Activated naive CD4-positive, alpha-beta T cell treated with anti-CD3 and anti-CD28 coated beads for 36 hours (primary cell): Measurements from ENCODE around the gene MRPS15. TPM values are rescaled to one million over a fixed set of nuclear protein-coding genes. Genes with fewer than 3 reads are reported as not detected.

Experiments used
- CTCF ChIA-PET: fragments of 350-600 bp; sonication (Branson Sonifier 250); formaldehyde crosslinking; loops from one replicate; lab custom pipeline; 2021; ENCODE audit warnings: antibody characterized with exemption; lab: Charles Lee
- DNase-seq: peaks from one replicate; pipeline ENCODE4 v3.0.0-alpha.2; 2020
- H3K27ac Mint-ChIP-seq: one replicate; pipeline ENCODE4 v1.8.0; 2021; ENCODE audit warnings: mild to moderate bottlenecking, mixed read lengths
- H3K27me3 Mint-ChIP-seq: one replicate; pipeline ENCODE4 v1.8.0; 2021; ENCODE audit warnings: low read depth, mixed read lengths
- H3K36me3 Mint-ChIP-seq: one replicate; pipeline ENCODE4 v1.8.0; 2021; ENCODE audit warnings: low read depth, mixed read lengths
- H3K4me1 Mint-ChIP-seq: one replicate; pipeline ENCODE4 v1.8.0; 2021; ENCODE audit warnings: low read depth, mixed read lengths
- H3K4me3 Mint-ChIP-seq: one replicate; pipeline ENCODE4 v1.8.0; 2021; ENCODE audit warnings: mild to moderate bottlenecking, moderate library complexity, mixed read lengths
- H3K9me3 Mint-ChIP-seq: one replicate; pipeline ENCODE4 v1.8.0; 2021; ENCODE audit warnings: mixed read lengths
- intact Hi-C: fragments of 100-400 bp; cut with micrococcal nuclease; formaldehyde crosslinking; loops from one replicate; pipeline ENCODE4 v1.15.1; 2023
- total RNA-seq, 2 experiments: library from RNA; stranded (reverse); gene quantifications; one replicate each; pipeline ENCODE4 v1.2.3, GENCODE V29; 2021

Gene MRPS15
- total RNA-seq, 2 experiments from 2014 or later = 122 to 141 TPM

DNA sequence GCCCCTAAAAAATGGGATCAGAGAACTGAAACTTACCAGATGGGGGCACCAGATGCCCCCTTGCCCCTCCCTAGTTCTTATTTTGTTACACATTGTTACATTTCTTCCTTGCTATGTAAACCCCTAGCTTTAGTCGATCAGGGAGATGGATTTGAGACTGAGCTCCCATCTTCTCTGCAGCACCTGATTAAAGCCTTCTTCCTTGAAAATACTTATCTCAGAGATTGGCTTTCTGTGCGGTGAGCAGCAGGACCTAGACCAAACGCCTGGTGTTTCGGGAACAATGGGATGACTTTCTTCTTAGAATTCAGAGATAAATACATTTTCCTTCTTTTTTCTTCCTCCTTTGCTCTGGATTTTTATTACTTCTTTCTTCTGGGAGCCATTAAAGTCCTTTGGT, 49.8 kb downstream of the MRPS15 start:
- Mint-ChIP-seq H3K4me1 (peaks cover 19% of the 10 kb centered on the region), H3K4me3 (no peak overlapping the region), H3K27me3 (no peaks in the 10 kb centered on the region), H3K9me3 (no peaks in the 10 kb centered on the region), H3K27ac (no peak overlapping the region), H3K36me3 (no peaks in the 10 kb centered on the region)
- no peak for DNase-seq
- CTCF ChIA-PET = interaction anchor here (0.7 to 2.0 kb wide), 4 partner anchors 28 to 227 kb away, joined by 3 to 4 read pairs (median 4); no protein-coding TSS in a partner anchor
- intact Hi-C loops = no loop called here

DNA sequence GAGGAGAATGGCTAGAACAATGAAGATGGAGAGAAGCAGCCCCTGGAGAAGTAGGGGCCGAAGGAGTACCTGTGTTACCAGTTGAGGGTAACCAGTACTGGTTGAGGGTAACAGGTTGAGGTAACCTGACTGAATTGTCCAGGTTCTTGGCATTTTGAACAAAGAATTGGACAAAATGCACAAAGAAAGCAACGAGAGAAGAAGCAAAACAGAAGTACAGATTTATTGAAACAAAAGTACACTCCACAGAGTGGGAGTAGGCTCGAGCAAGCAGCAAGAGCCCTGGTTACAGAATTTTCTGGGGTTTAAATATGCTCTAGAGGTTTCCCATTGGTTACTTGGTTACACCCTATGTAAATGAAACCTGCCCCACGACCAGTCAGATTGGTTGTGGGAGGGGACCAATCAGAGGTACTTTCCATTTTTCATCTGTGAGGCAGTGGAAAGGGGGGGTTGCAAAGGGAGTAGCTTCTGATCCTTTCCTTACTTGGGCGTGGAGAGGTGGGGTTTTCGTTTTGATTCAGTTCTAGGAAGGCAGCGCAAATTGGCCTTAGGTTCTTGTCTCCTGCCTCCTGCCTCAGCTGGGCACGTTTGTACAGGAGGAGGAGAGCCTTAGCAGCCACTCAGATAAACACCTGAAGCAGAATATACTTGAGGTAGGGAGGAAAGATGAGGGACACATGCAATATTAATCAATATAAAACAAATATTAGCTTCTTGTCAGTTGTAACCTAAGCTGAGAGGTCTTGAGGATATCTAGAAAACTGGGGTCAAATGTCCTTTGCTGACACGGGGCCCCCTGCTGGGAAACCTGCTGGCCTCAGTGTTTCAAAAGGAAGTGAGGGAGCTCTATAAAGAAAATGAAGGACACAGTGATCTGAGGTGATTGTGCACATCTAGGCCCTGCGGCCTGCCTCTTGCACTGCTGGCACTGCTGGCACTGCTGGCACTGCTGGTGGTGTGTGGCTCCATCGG, 52.2 kb downstream of the MRPS15 start:
- intact Hi-C loops = loop anchor here (1.0 to 2.0 kb wide), 2 partner anchors 26 to 263 kb away; partner anchors contain the start of gene TRAPPC3
- CTCF ChIA-PET = interaction anchor here (0.6 to 2.1 kb wide), 7 partner anchors 10 to 262 kb away, joined by 3 to 9 read pairs (median 5); partner anchors contain the start of gene TRAPPC3
- peaks cover 16% of the 10 kb centered on the region for H3K4me1 Mint-ChIP-seq
- H3K27me3 Mint-ChIP-seq = no peaks in the 10 kb centered on the region
- peak overlapping the region; percentile 85 for H3K27ac Mint-ChIP-seq
- H3K36me3 Mint-ChIP-seq = no peaks in the 10 kb centered on the region
- no peak overlapping the region for H3K4me3 Mint-ChIP-seq
- DNase-seq = peak; percentile 83
- no peaks in the 10 kb centered on the region for H3K9me3 Mint-ChIP-seq

DNA sequence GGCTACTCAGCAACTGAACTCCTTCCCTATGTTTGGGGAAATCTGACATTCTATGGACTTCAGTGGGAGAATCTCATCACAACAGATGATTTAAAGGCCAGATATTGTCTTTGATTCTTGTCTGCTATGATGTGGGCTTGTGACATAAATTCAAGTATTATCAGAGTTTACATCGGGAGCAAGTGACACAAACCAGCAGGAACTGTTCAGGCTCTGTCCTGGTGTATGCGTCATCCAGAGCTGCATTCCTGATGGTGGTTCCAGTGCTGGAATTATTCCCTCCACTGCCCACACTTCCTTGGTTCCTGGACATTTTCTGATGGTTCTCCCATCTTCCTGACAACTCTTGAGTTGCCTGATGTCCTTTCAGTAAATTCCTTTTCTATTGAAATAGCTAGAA, 55.7 kb downstream of the MRPS15 start:
- CTCF ChIA-PET = interaction anchor here (1.0 to 1.9 kb wide), 3 partner anchors 11 to 65 kb away, joined by 3 to 5 read pairs (median 4); no protein-coding TSS in a partner anchor
- H3K4me3 Mint-ChIP-seq = no peak overlapping the region
- peaks cover 16% of the 10 kb centered on the region for H3K4me1 Mint-ChIP-seq
- no peak for DNase-seq
- H3K27me3 Mint-ChIP-seq = no peaks in the 10 kb centered on the region
- H3K27ac Mint-ChIP-seq = no peak overlapping the region
- H3K36me3 Mint-ChIP-seq = no peaks in the 10 kb centered on the region
- intact Hi-C loops = no loop called here
- no peaks in the 10 kb centered on the region for H3K9me3 Mint-ChIP-seq

DNA sequence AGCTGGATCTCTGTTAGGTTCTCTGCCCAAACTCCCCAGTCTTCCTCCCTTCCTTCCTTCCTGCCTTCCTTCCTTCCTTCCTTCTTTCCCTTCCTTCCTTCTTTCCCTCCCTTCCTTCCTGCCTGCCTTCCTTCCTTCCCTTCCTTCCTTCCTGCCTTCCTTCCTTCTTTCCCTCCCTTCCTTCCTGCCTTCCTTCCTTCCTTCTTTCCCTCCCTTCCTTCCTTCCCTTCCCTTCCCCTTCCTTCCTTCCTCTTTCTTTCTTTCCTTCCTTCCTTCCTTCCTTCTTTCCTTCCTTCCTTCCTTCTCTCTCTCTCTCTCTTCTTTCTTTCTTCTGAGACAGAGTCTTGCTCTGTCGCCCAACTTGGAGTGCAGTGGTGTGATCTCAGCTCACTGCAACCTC, 57.7 kb downstream of the MRPS15 start:
- Mint-ChIP-seq H3K27ac (no peak overlapping the region), H3K27me3 (no peaks in the 10 kb centered on the region), H3K4me1 (peaks cover 2% of the 10 kb centered on the region), H3K36me3 (no peaks in the 10 kb centered on the region), H3K4me3 (no peak overlapping the region), H3K9me3 (no peaks in the 10 kb centered on the region)
- no peak for DNase-seq
- CTCF ChIA-PET = interaction anchor here (0.5 kb wide), 1 partner anchor 12 kb away, joined by 5 read pairs; no protein-coding TSS in a partner anchor
- intact Hi-C loops = no loop called here

Other genes with a start within 250 kb of the MRPS15 start
- gene THRAP3, start 239.9 kb downstream of the MRPS15 start, total RNA-seq = 100 to 1,000 TPM; 128 to 133 TPM
- gene SH3D21, start 158.0 kb downstream of the MRPS15 start, total RNA-seq = 1 to 10 TPM; 2.3 to 2.7 TPM
- 1 to 10 TPM; 1.9 to 2.1 TPM for gene EVA1B, start 140.7 kb downstream of the MRPS15 start, total RNA-seq
- 10 to 100 TPM; 39.6 to 40.6 TPM for gene STK40, start 78.5 kb downstream of the MRPS15 start, total RNA-seq
- 10 to 100 TPM; 33.5 to 36.5 TPM for gene LSM10, start 66.5 kb downstream of the MRPS15 start, total RNA-seq
- gene OSCP1, start 13.9 kb downstream of the MRPS15 start, total RNA-seq = 1 to 10 TPM; 2.2 to 2.6 TPM
- under 1 TPM; 0.19 to 0.25 TPM for gene CSF3R, start 18.5 kb upstream of the MRPS15 start, total RNA-seq